HG03432 (cell line): ENCODE results near the gene CNOT8.
"Not testable (repeated sequence)": the region's sequence is repeated elsewhere in the genome, so short reads cannot be mapped to it uniquely, and the experiment has no call there.

Experiments used
- ATAC-seq: cut with Tn5 transposase; IDR thresholded peaks from one replicate; pipeline ENCODE4 v1.9.1; 2021; ENCODE audit warnings: mild to moderate bottlenecking, moderate library complexity; ENCODE audit not compliant: unreplicated experiment

Gene CNOT8

DNA sequence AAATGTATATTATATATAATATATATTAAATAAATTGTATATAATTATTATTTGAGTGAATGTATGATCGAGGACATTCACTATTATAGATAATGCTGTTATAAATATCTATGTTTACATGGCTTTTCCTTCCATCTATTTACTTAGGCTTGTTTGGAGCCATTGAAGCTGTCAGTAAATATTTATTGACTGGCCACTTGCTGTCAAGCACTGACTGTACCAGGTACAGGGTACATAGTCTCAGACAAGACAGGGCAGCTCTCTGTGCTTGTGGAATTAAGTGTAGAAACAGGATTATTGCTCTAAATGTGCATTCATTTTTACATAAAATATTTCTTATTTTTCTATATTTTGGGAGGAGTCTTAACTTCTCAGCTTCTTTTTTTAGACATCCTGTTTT lies 24.4 kb upstream of the CNOT8 start:
- ATAC-seq, result no peak

DNA sequence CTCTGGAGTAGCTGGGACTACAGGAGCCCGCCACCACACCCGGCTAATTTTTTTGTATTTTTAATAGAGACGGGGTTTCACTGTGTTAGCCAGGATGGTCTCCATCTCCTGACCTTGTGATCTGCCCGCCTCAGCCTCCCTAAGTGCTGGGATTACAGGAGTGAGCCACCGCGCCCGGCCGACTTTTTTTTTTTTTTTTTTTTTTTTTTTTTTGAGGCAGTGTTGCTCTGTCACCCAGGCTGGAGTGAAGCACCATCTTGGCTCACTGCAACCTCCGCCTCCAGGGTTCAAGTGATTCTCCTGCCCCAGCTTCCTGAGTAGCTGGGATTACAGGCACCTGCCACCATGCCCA lies 22.8 kb upstream of the CNOT8 start:
- not testable (repeated sequence) for ATAC-seq

DNA sequence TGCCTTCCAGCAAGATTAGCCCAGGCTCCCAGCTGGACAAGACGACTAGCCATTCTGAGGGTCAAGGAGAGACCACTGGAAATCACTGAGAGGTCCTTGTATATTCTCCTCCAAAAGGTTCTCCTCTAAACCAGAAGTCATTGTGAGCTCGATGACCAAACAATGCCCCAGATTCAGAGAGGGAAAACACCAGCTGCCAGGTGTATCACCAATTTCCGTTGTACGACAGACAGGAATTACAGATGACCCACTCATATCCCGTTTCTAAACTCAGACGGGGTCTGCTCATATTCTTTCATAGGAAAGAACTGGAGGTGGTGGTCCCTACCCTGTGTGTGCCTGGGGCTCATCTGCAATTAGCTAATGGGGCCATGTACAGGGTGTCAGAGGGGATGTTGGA lies 22.2 kb upstream of the CNOT8 start:
- ATAC-seq, result no peak

DNA sequence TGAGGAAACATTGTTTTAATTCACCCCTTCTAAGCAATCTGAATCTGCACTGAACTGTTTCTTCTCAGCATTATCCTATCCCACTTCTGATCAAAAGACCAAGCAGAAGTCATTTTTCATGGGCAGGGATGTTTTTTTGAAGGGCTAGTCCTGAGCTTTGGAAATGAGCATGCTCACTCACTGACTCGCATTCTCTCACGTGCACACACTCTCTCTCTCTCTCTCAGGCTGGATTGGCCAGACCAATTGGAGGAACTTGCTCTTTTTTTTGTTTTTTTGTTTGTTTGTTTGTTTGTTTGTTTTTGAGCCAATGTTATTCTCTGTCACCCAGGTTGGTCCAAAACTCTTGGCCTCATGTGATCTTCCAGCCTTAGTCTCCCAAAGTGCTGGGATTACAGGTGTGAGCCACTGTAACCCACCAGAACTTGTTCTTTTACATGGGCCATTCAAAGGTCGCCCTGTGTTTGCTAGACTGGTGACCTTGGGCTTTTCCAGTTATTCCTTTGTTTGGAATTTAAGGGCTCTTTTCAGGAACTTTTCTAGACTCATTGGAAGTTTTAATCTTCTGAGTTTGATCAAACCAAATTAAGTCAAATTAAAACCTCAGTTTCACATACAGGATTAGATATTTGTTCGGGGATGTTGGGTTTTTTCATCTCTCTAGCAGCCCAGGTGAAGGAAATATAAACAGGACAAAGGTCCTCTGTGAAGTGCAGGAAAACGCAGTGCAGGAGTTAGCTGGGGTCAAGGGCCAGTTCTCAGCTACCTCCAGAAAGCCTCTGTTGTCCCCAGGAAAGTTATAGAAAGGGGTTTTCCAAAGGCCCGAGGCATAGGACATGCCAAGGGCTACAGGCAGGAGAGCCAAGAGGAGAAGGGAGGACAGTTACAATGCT lies 21.2 kb upstream of the CNOT8 start:
- ATAC-seq, result no peak

DNA sequence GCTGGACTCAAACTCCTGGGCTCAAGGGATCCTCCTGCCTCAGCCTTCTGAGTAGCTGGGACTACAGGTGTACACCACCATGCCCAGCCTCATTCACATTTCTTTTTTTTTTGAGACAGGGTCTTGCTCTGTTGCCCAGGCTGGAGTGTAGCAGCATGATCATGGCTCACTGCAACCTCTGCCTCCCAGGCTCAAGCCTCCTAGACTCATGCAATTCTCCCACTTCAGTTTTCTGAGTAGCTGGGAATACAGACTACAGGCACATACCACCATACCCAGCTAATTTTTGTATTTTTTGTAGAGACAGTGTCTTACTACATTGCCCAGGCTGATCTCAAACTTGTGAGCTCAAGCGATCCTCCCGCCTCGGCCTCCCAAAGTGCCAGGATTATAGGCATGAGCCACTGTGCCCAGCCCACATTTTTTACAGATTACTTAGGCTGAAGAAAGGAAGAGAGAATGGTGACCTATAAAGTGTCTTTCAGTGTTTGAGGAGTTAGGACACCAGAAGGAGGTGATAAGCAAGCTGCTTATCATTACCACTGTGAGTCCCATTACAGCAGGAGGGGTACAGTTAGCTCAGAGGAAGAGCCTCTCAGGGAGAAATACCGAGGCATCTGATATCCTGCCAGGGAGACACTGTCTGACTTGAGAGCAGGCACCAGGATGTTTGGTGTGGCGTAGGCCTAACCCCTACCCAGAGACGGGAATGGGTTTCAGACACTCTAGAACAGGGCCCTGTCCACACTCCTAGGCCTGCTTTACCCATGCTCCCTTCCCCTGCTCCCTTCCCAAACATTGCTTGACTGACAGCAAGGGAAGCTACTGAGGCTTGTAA lies 17.8 kb upstream of the CNOT8 start:
- ATAC-seq, result no peak

DNA sequence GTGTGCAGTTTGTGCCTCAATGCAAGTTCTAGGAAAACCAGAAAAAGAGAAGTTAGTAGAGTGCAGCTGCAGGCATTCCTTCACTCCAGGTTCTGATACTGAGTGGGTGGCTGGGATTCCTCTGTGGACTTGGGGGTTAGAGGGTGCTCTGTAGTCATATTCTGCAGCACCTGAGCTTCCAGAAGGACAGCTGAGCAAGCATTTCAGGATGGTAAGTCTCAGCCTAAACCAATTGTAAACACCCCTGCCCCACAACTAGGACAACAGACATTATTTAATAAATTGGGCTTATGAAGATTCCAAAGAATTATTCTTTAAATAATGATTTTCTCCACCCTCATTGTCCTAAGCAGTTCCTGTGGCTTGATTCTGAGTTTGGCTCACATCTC lies 17.2 kb upstream of the CNOT8 start:
- ATAC-seq, result no peak

DNA sequence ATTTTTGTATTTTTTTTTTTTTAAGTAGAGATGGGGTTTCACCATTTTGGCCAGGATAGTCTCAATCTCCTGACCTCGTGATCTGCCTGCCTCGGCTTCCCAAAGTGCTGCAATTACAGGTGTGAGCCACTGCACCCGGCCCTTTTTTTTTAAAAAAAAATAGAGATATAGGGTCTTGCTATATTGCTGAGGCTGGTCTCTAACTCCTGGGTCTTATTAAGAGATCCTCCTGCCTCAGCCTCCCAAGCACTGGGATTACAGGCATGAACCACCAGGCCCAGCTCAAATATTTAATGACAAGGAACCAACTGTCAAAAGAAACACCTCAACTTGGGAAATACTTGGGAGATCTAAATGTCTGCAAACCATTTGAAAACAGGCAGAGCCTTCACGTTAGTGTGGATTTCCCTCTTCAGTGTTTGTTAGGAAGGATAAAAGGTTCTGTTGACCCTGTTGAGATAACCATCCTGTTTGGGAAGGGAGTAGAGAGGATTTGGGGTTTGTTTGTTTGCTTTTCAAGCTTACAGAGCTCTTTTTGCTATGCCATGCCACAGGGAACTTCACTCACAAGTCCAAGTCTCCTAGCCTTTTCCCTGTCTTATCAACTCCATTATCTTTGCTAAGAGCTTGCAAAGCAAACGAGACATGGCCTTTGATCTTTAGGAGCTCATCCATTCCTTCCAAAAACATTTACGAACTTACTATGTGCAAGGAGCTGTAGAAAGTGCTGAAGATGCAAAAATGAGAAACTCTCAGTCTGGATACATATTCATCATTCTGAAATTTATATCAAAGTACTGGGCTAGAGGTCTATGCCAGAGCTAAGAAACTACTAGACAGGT lies 15.5 kb upstream of the CNOT8 start:
- no peak for ATAC-seq

DNA sequence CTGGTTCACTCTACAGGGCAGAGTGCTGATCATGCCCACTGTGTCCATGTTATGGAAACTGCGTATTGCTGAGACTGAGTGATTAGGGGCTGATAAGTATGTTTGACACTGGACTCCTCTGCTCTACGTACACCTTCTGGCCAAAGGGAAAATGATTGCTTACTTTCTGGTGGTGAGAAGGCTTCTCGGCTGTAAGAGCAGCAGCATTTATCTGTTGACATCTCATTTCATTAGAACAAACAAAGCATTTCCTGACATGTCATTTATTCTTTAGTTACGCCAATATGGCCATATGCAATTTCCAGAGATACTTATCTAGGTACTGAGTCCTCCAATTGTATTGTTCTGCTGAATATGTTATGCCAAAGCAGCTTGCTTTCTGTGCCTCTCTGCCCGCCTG lies 13.6 kb upstream of the CNOT8 start:
- ATAC-seq, result no peak

DNA sequence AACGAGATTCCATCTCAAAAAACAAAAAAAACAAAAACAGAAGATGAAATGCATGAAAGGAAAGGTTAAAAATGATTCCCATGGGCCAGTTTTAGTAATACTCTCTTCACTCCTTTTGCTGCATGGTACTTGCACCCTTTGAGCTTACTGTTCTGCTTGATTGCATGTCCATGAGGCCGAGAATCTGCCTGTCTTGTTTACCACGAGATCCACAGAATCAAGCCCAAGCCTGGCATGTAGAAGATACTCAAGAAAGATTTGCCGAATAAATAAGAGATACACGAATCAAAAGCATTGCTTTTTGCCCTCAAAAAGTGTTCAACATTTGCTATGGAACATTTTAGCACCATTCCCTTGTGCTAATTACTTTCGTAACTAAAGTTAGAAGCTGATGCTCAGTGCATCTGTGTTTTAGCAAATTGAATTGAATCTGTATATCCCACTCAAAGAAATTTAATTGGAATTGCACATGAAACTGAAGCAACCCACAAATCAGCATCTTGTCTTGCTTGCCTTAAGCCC lies 9.1 kb upstream of the CNOT8 start:
- ATAC-seq, result no peak

DNA sequence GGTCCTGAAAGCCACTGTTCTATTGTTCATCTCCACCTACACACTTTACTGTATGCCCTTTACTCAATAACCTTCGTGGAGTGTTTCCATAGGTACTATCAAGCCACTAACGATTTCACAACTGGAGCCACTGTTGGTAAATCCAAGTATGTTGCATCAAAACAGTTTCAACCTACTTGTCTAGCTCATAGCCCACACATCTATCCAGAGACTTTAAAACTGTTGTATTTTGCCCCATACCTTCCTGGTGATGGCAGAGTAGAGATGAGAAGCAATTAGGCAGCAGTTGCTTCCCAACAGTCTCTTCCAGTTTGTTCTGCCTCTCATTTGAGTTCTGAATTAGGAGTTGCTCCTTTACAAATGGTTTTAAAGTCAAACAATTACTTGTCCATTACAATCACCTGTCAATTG lies 8.6 kb upstream of the CNOT8 start:
- ATAC-seq, result no peak

DNA sequence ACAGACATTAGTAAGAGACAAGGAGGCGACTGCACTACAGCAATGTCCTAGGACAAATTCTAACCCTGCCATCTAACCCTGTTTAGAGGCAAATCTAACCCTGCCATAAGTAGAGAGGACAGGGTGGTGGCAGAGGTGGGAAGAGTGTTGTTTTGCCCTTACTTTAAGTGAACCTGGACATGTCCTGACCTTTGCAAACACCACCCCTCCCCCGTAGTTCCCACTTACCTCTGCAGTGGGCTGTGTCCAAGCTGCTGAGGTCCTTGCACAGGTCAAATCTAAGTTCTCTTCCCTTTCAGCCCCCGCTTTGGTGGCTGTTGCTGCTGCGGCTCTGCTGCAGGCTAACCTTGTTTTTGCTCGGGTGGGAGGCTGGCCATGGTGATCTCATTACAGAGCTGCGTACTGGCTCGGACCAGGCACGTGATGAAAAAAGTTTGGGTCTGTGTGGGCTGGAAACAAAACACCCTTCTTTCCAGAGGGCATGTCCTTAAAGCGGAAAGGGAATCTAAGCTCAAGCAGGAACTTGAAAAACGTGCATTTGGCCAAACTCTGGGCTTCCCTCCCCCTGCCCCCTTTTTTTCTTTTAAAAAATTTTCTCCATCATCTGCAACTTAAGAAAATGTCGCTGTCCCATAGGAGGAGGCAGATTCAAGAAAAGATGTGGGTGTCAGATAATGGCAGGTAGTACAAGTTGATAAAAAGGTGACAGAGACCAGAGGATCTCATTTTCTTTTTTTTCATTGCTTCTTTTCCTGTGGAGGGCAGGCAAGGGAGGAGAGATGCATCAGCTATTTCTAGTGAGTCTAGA lies 8.0 kb upstream of the CNOT8 start, which contains the start of gene FAXDC2:
TSS of gene FAXDC2 (minus strand) at position 349 of the 808 bp plus-strand sequence. CDS start 12,425 bp downstream, outside the sequence.
- ATAC-seq, result peak; percentile 76

DNA sequence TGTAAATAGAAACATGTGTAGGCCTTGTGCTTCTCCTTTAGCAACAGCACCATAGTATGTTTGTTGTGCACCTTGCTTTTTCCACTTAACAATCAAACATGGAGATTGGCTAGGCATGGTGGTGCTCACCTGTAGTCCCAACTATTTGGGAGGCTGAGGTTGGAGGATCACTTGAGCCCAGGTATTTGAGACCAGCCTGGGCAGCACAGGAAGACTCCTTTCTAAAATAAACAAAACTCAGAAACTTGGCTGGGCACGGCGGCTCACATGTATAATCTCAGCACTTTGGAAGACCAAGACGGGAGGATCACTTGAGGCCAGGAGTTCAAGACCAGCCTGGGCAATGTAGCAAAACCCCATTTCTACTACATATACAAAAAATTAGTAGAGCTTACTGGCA lies 7.1 kb upstream of the CNOT8 start:
- ATAC-seq, result no peak

DNA sequence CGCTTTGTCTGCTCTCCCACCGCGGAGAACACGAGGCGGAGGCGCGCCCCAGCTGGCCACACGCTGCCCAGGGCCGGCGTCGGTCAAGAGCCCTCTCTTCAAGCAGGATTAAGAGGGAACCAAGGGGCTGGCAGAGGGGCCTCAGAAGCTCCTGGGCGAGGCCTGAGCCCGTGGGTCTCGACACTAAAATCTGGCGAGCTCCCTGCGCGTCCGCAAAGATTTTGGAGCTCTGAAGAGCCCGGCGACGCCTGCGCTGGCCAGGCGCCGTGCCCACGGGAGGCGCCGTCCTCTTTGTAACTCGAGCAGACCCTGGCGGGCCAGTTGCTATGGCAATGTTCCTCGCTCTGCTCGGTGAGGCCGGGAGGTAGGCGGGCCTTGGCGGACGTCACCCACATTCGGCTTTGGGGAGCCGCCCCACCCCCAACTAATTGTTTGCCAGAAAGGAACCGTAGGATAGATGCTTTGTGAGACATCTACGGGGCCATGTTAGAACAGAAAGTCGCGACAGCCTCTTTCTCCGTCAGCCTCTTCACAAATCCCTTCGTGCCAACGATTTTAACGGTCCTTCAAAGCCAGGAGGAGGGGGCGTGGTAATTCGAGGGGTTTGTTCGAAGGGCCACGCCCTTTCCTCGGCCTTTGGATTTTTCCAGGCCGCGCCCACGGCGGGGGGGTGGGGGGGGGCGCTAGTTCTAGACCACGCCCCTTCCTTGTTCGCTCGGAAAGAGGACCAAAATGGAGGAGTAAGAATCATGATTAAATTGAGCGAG lies 714 bp upstream of the CNOT8 start:
- ATAC-seq, result peak; percentile 73

DNA sequence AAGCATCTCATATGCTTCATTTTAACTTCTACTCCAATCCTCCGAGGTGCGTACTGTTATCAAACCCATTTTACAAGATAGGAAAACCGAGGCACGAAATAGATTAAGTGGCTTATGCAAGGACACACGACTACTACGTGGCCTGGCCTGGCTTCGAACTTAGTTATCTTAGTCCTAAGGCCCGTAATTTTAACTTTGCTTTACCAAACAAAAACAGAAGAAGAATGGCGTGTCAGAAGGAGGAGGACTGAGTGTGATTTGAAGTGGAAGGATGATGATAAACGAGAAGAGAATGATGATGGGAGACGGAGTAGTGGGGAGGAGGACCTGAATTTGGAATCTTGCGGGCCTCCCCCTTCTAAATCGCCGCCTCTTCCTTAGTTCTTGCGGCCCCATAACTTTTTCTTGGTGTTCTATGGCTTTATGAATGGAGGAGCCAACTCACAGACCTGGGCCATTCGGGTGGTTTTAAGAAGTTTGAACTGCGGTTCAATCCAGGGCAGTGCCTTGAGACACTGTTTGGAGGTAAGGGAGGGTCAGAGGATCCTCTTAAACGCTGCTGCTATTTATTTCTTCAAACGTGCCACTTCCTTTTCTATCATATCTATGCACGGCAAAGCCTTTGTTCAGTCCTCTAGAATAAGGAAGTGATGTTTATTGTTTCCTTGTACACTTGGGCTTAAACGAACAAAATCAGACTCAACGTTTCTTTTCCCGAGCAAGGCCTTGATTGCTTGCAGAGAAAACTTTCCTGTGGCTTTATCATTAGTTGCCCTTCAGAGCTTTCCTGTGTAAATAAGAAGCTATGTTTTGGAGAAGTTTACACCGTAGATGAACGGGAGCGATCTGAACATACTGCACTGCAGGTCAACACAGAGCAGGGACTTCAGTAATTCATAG lies 795 bp downstream of the CNOT8 start:
- ATAC-seq, result no peak

DNA sequence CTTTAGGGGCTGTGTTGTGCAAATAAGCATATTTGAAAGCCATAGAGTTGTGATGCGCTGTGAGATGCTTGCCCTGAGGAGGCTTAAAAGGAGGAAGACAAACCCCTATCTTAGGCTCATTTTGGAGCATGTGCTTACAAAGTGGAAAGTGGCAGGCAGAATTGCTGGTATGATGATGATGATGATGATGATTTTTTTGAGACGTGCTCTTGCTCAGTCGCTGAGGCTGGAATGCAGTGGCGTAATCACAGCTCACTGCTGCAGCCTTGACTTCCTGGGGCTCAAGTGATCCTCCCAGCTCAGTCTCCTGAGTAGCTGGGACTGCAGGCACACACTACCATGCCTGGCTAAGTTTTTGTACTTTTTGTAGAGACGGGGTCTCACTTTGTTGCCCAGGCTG lies 1.7 kb downstream of the CNOT8 start:
- ATAC-seq, result no peak

DNA sequence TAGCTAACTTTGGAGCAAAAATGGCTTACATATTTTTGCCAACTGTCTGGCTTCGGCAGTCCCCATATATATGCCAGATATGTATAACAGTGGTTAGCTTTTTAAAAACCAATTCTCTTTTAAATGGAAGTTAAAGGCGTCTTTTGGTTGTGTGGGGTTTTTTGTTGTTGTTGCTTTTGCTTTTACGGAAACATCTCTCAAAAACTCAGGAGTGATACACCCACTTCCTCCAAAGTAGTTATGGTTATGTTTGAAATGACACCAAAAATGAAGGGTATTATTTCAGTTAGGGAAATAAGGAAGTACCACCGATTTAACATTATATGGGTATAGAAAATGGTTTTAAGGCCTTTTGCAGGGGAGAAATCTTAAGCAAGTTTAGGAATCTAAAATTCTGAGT lies 2.3 kb downstream of the CNOT8 start:
- no peak for ATAC-seq

DNA sequence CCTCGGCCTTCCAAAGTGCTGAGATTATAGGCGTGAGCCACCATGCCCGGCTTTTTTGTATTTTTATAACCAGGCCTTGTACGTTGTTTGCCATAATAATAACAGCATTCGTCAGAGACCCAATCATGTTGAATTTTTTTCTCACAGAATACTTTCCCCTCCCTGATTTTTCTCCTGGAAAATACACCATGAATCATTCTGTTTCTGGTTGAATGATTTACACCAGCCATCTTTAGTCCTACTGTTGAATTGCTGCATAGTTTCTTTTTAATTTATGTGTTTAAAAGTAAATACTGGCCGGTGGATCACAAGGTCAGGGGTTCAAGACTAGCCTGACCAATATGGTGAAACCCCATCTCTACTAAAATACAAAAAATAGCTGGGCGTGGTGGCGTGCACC lies 3.5 kb downstream of the CNOT8 start:
- no peak for ATAC-seq

DNA sequence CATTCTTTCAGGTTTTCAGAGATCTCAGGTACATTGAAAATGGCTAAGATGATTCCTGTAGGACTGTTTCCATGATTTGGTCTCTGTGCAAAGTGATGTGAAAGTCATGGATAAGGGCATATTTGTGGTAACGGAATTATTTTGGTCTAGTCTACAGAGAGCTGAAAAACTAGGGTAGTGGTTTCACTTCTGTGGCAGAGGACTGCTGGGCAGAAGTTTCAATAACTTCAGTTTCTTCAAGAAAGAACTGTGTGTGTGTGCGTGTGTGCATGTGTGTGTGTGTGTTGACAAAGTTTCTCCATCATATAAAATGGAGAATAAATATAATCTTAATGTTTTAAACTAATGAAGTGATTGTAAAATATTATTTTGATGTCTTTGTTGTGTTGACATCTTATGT lies 4.3 kb downstream of the CNOT8 start:
- ATAC-seq, result no peak
